Activated CD4-positive, alpha-beta memory T cell treated with anti-CD3 and anti-CD28 coated beads for 36 hours (primary cell): Measurements from ENCODE around the gene RFNG. TPM values are rescaled to one million over a fixed set of nuclear protein-coding genes. Genes with fewer than 3 reads are reported as not detected.

ENCODE experiments used
- CTCF ChIA-PET: fragments of 350-600 bp; sonication (Branson Sonifier 250); formaldehyde crosslinking; loops from one replicate; lab custom pipeline; 2021; ENCODE audit warnings: antibody characterized with exemption, inconsistent platforms; lab: Charles Lee
- POLR2A ChIA-PET: fragments of 350-600 bp; sonication (Branson Sonifier 250); formaldehyde crosslinking; loops from one replicate; lab custom pipeline; 2021; ENCODE audit warnings: antibody characterized with exemption; lab: Charles Lee
- DNase-seq: peaks from one replicate; pipeline ENCODE4 v3.0.0-alpha.2; 2020
- H3K27ac Mint-ChIP-seq: one replicate; pipeline ENCODE4 v1.8.0; 2021; ENCODE audit warnings: mixed read lengths
- H3K27me3 Mint-ChIP-seq: one replicate; pipeline ENCODE4 v1.8.0; 2021; ENCODE audit warnings: mixed read lengths
- H3K36me3 Mint-ChIP-seq: one replicate; pipeline ENCODE4 v1.8.0; 2021; ENCODE audit warnings: mixed read lengths
- H3K4me1 Mint-ChIP-seq: one replicate; pipeline ENCODE4 v1.8.0; 2021; ENCODE audit warnings: low read depth, mixed read lengths
- H3K4me3 Mint-ChIP-seq: one replicate; pipeline ENCODE4 v1.8.0; 2021; ENCODE audit warnings: mild to moderate bottlenecking, mixed read lengths
- H3K9me3 Mint-ChIP-seq: one replicate; pipeline ENCODE4 v1.8.0; 2021; ENCODE audit warnings: mixed read lengths
- intact Hi-C: fragments of 100-400 bp; cut with micrococcal nuclease; formaldehyde crosslinking; loops from one replicate; pipeline ENCODE4 v1.15.1; 2023
- total RNA-seq, 2 experiments: library from RNA; stranded (reverse); gene quantifications; one replicate each; pipeline ENCODE4 v1.2.3, GENCODE V29; 2021

Gene RFNG
- total RNA-seq, 2 experiments from 2014 or later: 16.5 to 17.5 TPM

DNA sequence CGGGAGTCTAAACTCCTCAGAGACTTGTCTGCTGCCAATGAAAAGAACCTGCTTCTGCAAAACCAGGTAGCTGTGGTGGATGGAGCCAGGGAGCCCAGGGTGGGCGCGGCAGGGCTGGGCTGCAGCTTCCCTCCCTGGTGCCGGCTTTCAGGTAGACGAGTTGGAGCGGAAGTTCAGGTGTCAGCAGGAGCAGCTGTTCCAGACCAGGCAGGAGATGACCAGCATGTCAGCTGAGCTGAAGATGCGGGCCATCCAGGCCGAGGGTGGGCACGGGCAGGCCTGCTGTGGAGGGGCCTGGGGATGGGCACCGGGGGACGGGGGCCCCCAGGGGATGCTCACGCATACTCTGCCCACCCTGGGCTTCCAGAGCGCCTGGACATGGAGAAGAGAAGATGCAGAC, 23.4 kb downstream of the RFNG start:
- CTCF ChIA-PET: interaction anchor here (3.0 to 4.9 kb wide), 3 partner anchors 10 to 128 kb away, joined by 13 to 54 read pairs (median 20); partner anchors contain the start of gene DCXR
- no peak for DNase-seq
- intact Hi-C loops: no loop called here
- H3K9me3 Mint-ChIP-seq: no peaks in the 10 kb centered on the region
- H3K27ac Mint-ChIP-seq: no peak overlapping the region
- H3K36me3 Mint-ChIP-seq: peaks cover 2% of the 10 kb centered on the region
- no peaks in the 10 kb centered on the region for H3K27me3 Mint-ChIP-seq
- H3K4me1 Mint-ChIP-seq: peaks cover 16% of the 10 kb centered on the region
- no peak overlapping the region for H3K4me3 Mint-ChIP-seq
- POLR2A ChIA-PET: no interaction called here

DNA sequence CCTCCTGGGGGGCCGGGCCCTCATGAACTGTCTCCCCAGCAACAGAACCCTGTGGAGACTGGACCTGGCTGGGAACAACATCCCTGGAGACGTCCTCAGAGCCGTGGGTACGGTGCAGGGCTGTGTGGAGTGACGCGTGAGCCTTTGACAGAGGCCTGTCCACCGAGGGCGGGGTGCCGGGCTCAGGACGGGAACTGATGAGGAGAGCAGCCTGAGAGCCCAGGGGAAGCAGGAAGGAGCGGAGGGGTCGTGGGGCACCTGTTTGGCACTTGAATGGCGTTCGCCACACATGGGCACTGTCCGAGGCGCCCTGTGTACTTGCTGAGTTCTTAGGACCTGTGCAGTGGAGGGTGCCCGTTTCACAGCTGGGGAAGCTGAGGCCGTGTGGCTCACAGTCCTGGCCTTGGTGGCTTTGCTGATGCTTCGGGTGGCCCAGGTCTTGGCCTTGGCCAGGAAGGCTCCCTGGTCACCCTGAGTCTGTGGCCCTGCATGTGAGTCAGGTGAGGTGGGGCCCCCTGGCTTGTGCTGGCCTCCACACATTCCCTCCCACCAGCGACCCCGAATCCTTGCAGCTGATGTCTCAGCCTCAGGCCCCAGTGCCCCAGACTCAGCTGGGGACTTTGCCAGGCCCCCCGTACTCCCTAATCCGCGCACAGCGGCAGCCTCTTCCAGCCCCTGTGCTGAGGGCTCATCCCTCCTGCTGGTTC, 26.1 kb downstream of the RFNG start:
- Mint-ChIP-seq H3K4me1 (peaks cover 29% of the 10 kb centered on the region), H3K9me3 (no peaks in the 10 kb centered on the region), H3K27me3 (no peaks in the 10 kb centered on the region), H3K36me3 (peaks cover 1% of the 10 kb centered on the region), H3K27ac (no peak overlapping the region), H3K4me3 (no peak overlapping the region)
- intact Hi-C loops: no loop called here
- ChIA-PET POLR2A (no interaction called here), CTCF (interaction anchor here (1.9 kb wide), 1 partner anchor 66 kb away, joined by 9 read pairs; no protein-coding TSS in a partner anchor)
- DNase-seq: no peak

DNA sequence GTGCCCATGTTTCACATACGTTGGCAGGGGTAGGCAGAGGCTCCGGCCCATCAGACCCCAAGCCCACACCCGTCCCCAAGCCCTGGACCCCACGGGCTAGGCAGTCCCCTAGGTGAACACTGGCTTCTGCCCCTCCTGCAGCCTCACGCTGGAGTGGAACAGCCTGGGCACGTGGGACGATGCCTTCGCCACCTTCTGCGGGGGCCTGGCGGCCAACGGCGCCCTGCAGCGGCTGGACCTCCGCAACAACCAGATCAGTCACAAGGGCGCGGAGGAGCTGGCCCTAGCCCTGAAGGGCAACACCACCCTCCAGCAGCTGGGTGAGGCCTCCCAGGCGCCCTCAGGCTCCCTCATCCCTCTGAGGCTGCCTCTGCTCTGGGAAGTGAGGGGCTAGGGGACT, 26.8 kb downstream of the RFNG start:
- POLR2A ChIA-PET: interaction anchor here (2.1 kb wide), 1 partner anchor 13 kb away, joined by 8 read pairs; the partner anchor contains the start of gene DCXR

DNA sequence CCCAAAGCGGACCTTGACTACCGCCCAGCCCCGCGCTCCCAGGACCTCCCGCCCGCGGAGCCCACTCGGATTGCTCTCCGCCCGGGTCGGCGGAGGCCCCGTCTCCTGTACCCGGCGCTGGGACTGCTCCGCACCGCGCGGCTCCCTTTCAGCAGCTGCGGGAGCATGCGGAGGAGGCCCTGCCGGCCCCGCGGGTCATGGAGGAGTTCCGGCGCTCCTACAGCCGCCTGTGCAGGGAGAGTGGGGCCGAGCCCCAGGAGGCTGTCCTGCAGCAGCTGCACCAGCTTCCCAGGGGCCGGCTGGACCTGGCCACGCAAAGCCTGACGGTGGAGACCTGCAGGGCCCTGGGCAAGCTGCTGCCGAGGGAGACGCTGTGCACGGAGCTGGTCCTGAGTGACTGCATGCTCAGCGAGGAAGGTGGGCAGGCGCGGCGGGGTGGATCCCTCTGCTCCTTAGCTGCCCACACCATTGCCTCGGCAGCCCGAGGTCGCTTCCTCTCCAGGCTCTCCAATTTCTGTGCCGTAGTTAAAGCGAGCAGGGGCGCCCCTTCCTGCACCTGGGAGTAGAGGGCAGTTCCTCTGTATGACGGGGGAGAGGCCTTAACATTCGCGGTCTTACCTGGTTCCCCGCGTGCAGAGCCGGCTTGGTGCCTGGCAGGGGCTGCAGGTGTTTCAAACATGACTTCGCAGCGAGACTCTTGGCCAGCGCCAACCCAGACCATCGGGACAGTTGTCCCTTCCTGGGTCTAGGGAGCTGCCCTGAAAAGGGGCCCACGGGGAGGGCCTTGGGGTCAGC, 28.0 kb downstream of the RFNG start:
- no peak overlapping the region for H3K27ac Mint-ChIP-seq
- peaks cover 24% of the 10 kb centered on the region for H3K4me1 Mint-ChIP-seq
- POLR2A ChIA-PET: interaction anchor here (0.9 to 2.1 kb wide), 3 partner anchors 14 to 182 kb away, joined by 4 to 8 read pairs (median 5); partner anchors contain the start of gene DCXR
- CTCF ChIA-PET: interaction anchor here (0.9 to 6.4 kb wide), 8 partner anchors 13 to 190 kb away, joined by 3 to 174 read pairs (median 4); partner anchors contain the start of genes DCXR, FASN, MAFG and NOTUM
- H3K36me3 Mint-ChIP-seq: no peaks in the 10 kb centered on the region
- DNase-seq: peak; percentile 37
- H3K4me3 Mint-ChIP-seq: peak overlapping the region; percentile 84
- no peaks in the 10 kb centered on the region for H3K27me3 Mint-ChIP-seq
- no peaks in the 10 kb centered on the region for H3K9me3 Mint-ChIP-seq
- intact Hi-C loops: loop anchor here (1.0 to 2.0 kb wide), 6 partner anchors 13 to 250 kb away; partner anchors contain the start of genes ASPSCR1, CSNK1D, DCXR and FASN

More for the DNA sequence above, 26.8 kb downstream of the RFNG start:
- no peak overlapping the region for H3K27ac Mint-ChIP-seq
- intact Hi-C loops: no loop called here
- no peaks in the 10 kb centered on the region for H3K36me3 Mint-ChIP-seq
- DNase-seq: no peak
- no peak overlapping the region for H3K4me3 Mint-ChIP-seq
- CTCF ChIA-PET: interaction anchor here (1.9 kb wide), 1 partner anchor 65 kb away, joined by 9 read pairs; no protein-coding TSS in a partner anchor
- H3K9me3 Mint-ChIP-seq: no peaks in the 10 kb centered on the region
- no peaks in the 10 kb centered on the region for H3K27me3 Mint-ChIP-seq
- H3K4me1 Mint-ChIP-seq: peaks cover 28% of the 10 kb centered on the region

DNA sequence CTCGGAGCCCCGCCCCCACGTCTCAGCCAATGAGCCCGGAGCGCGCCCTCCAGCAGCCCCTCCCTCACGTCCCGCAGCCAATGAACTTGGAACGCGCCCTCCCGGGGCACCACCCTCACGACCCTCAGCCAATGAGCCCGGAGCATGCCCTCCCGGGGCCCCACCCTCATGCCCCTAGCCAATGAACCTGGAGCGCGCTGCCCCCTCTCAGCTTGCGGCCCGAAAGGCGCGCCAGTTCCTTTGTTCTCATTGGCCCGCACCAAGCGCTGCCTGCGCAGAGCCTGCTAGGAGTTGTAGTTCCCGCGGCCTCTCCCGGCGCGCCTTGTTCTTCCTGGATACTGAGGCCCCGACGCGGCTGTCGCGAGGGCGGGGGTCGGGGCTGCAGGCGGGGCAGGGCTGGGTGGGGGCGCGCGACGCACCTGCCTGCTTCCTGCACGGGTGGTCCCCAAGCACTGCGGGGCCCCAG, 28.6 kb downstream of the RFNG start, which contains the start of gene LRRC45:
TSS of gene LRRC45 (plus strand) at position 325 of the 466 bp plus-strand sequence. CDS start 339 bp downstream, outside the sequence.
- H3K27ac Mint-ChIP-seq: peak within 1 kb of the TSS; percentile 66
- no peaks in the 10 kb centered on the region for H3K27me3 Mint-ChIP-seq

DNA sequence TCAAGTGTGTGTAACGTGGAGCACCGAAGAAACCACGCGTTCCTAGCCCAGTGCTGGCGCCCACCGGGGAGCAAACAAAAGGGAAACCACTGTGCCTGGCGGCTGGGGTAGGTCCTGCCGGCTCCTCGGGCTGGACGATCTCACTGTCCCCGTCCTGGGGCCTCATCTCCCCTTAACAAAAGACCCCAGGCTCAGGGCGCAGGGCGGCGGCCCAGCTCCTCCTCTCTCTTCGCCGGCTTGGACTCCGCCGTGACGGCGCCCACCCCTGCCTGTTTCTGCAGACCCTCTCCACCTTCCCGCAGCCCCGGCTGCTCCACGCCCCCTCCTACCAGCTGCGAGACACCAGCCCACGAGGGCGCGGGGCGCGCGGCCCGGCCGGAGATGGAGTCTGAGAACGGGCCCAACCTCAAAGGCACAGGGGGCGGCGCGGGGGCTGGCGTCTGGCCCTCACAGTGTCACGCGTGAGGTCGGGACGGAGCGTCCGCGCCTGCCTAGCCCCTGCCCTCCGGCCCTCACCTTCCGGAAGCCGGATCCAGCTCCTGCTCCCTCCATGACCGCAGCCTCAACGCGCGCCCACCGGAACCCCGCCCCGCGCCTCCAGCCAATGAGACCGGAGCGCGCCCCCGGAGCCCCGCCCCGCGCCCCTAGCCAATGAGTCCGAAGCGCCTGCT, 29.2 kb downstream of the RFNG start, which contains the start of gene CENPX:
TSS of gene CENPX (minus strand) at position 569 of the 671 bp plus-strand sequence. CDS start at position 552, 17 bp downstream.
- H3K4me3 Mint-ChIP-seq: peak within 1 kb of the TSS; percentile 84
- H3K27me3 Mint-ChIP-seq: no peaks in the 10 kb centered on the region
- ChIA-PET POLR2A (interaction anchor here (0.8 to 2.3 kb wide), 7 partner anchors 15 to 152 kb away, joined by 3 to 8 read pairs (median 5); partner anchors contain the start of genes ASPSCR1 and DCXR), CTCF (interaction anchor here (0.9 to 6.4 kb wide), 13 partner anchors 8 to 288 kb away, joined by 3 to 174 read pairs (median 6); partner anchors contain the start of genes ASPSCR1, DCXR, FASN and MAFG)
- peaks cover 24% of the 10 kb centered on the region for H3K4me1 Mint-ChIP-seq
- no peak for DNase-seq
- intact Hi-C loops: loop anchor here (2.0 kb wide), 2 partner anchors 14 to 162 kb away; partner anchors contain the start of genes DCXR and P4HB
- no peaks in the 10 kb centered on the region for H3K9me3 Mint-ChIP-seq
- H3K36me3 Mint-ChIP-seq: no peaks in the 10 kb centered on the region
- H3K27ac Mint-ChIP-seq: peak within 1 kb of the TSS; percentile 66

More for the DNA sequence above, 28.6 kb downstream of the RFNG start, which contains the start of gene LRRC45:
- H3K9me3 Mint-ChIP-seq: no peaks in the 10 kb centered on the region
- ChIA-PET POLR2A (interaction anchor here (0.8 to 2.3 kb wide), 5 partner anchors 15 to 84 kb away, joined by 3 to 8 read pairs (median 5); partner anchors contain the start of genes ASPSCR1 and DCXR), CTCF (interaction anchor here (0.9 to 6.4 kb wide), 10 partner anchors 7 to 288 kb away, joined by 3 to 174 read pairs (median 4); partner anchors contain the start of genes DCXR, FASN, MAFG and NOTUM)
- peaks cover 24% of the 10 kb centered on the region for H3K4me1 Mint-ChIP-seq
- intact Hi-C loops: loop anchor here (1.0 to 2.0 kb wide), 6 partner anchors 14 to 250 kb away; partner anchors contain the start of genes ASPSCR1, CSNK1D, DCXR and FASN
- H3K4me3 Mint-ChIP-seq: peak within 1 kb of the TSS; percentile 84
- DNase-seq: peak; percentile 100
- H3K36me3 Mint-ChIP-seq: no peaks in the 10 kb centered on the region

DNA sequence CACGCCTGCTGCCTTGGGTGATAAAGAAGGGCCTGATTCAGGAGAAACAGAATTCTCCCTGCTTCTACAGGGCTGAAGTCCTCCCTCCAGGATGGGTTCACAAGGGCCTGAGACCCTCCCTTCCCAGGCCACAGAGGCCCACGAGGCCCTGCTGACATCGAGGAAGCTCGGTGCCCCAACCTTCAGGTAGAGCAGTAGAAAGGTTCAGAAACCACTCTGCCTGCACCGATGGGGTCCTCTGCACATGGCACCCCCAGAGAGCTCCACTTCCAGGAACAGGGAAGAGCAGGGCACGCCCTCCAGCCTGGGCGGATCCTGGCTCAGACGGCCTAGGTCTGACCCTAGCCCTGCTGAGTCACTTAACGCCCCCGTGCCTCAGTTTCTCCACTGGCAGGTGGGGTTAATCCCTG, 29.7 kb downstream of the RFNG start:
- intact Hi-C loops: loop anchor here (2.0 kb wide), 2 partner anchors 15 to 161 kb away; partner anchors contain the start of genes DCXR and P4HB
- H3K4me1 Mint-ChIP-seq: peaks cover 24% of the 10 kb centered on the region
- H3K36me3 Mint-ChIP-seq: no peaks in the 10 kb centered on the region
- no peaks in the 10 kb centered on the region for H3K9me3 Mint-ChIP-seq
- H3K27ac Mint-ChIP-seq: peak overlapping the region; percentile 66
- H3K4me3 Mint-ChIP-seq: peak overlapping the region; percentile 84
- POLR2A ChIA-PET: interaction anchor here (1.0 to 2.3 kb wide), 6 partner anchors 16 to 152 kb away, joined by 3 to 8 read pairs (median 5); partner anchors contain the start of genes ASPSCR1 and DCXR
- no peak for DNase-seq
- CTCF ChIA-PET: interaction anchor here (0.7 to 6.4 kb wide), 15 partner anchors 9 to 286 kb away, joined by 3 to 174 read pairs (median 5); partner anchors contain the start of genes ASPSCR1, DCXR, FASN and MAFG
- H3K27me3 Mint-ChIP-seq: no peaks in the 10 kb centered on the region

DNA sequence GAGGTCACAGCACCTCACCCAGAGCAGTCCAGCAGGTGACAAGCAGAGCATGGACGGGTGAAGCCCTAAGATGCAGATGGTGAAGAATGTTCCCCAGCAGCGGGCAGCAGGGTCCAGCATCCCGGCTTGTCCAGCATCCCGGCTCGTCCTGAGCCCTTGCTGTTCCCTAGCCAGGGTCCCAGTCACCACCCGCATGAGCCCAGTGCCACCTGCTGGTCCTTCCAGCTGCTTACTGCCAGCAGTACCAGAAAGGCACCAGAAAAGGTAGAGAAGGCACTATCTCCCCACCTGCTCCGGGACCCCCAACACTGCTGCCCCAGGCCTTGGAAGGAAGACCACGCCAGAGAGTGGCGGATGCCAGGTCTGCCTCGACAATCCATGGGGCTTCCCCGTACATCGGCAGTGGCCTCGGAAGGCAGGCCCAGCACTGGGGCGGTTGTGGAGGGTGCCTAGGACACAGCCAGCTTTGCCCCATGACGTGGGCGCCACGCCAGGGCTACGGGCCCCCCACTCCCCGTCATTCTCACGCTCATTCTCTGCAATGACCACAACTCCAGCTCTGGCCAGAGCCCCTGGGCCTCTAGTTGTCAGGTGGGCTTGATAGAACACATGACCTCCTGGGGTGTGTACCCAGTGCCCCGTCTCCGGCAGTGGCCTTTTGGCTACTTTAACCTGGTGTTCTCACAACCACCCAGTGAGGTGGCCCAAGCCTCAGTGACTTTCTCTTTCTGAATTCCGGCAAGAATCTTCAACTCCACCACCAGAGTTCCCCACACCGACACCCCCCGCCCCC, 30.3 kb downstream of the RFNG start:
- H3K27me3 Mint-ChIP-seq: no peaks in the 10 kb centered on the region
- peak overlapping the region; percentile 58 for H3K27ac Mint-ChIP-seq
- H3K4me1 Mint-ChIP-seq: peaks cover 24% of the 10 kb centered on the region
- no peaks in the 10 kb centered on the region for H3K9me3 Mint-ChIP-seq
- DNase-seq: peak; percentile 76
- H3K36me3 Mint-ChIP-seq: no peaks in the 10 kb centered on the region
- intact Hi-C loops: no loop called here
- ChIA-PET CTCF (interaction anchor here (0.6 to 6.4 kb wide), 20 partner anchors 9 to 286 kb away, joined by 3 to 174 read pairs (median 4); partner anchors contain the start of genes ASPSCR1, DCXR, MAFG and NOTUM), POLR2A (interaction anchor here (0.9 to 2.3 kb wide), 6 partner anchors 16 to 151 kb away, joined by 3 to 8 read pairs (median 5); partner anchors contain the start of genes ASPSCR1 and DCXR)
- peak overlapping the region; percentile 84 for H3K4me3 Mint-ChIP-seq

DNA sequence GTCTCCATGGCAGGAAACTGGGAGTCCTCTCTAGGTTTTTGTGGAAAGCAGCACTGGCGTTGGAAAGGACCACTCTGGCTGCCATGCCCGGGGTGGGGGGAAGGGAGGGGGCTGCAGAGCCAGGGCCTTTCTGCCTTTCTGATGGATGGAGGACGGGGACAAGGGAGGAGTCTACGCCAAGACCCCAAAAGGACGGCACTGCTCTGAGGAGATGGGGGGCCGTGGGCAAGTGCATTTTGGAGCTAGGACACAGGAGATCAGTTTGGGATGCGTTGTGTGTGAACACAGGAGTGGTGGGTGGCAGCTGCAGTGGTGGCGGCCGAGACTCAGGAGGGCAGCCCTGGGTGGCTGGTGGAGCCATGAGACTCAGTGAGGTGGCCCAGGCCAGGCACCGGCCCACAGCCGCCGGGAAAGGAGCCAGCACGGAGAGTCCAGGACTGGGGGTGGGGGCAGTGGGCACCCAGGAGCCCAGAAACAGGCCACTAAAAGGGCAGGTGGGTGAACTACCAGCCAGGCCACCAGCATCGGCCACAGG, 31.0 kb downstream of the RFNG start:
- POLR2A ChIA-PET: interaction anchor here (0.9 to 2.3 kb wide), 6 partner anchors 17 to 61 kb away, joined by 3 to 8 read pairs (median 7); partner anchors contain the start of genes ASPSCR1, DCXR and NOTUM
- no peak for DNase-seq
- intact Hi-C loops: no loop called here
- CTCF ChIA-PET: interaction anchor here (0.6 to 6.4 kb wide), 21 partner anchors 10 to 285 kb away, joined by 3 to 174 read pairs (median 4); partner anchors contain the start of genes ASPSCR1, MAFG, NOTUM and RAC3
- H3K27ac Mint-ChIP-seq: no peak overlapping the region
- H3K36me3 Mint-ChIP-seq: no peaks in the 10 kb centered on the region
- H3K27me3 Mint-ChIP-seq: no peaks in the 10 kb centered on the region
- peak overlapping the region; percentile 26 for H3K4me3 Mint-ChIP-seq
- H3K4me1 Mint-ChIP-seq: peaks cover 24% of the 10 kb centered on the region
- no peaks in the 10 kb centered on the region for H3K9me3 Mint-ChIP-seq
